DMS 273 (cell line): ENCODE data around the gene ANKH.
"Not testable (repeated sequence)": the region's sequence is repeated elsewhere in the genome, so short reads cannot be mapped to it uniquely, and the experiment has no call there.

Experiments used
- DNase-seq: peaks from one replicate; lab custom pipeline; 2025; ENCODE audit not compliant: unreplicated experiment; lab: John Stamatoyannopoulos, UW

Gene ANKH

DNA sequence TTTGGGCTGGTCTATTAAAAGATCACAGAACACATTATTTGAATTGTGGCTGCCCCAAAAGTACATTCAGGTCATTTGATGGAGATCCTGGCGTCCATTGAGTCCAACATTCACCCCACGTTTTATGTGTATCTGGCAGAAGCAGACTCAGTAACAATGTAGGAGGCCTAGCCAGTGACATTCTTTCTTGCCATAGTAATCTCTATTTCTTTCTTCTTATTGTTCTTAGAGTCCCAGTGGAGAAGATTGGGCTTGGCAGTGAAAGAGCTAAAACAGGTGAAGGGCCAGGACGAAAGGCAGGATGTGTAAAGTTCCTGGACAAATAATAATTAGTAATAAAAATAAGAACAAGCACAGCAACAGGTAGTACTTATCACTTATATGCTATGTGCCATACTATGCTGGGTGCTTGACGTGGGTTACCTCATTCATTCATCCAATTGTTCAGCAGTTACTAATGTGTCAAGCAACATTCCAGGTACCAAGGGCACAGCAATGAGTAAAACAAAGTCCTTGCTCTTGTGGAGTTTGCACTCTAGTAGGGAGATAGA is 12.6 kb upstream of the ANKH start:
- DNase-seq = no peak

DNA sequence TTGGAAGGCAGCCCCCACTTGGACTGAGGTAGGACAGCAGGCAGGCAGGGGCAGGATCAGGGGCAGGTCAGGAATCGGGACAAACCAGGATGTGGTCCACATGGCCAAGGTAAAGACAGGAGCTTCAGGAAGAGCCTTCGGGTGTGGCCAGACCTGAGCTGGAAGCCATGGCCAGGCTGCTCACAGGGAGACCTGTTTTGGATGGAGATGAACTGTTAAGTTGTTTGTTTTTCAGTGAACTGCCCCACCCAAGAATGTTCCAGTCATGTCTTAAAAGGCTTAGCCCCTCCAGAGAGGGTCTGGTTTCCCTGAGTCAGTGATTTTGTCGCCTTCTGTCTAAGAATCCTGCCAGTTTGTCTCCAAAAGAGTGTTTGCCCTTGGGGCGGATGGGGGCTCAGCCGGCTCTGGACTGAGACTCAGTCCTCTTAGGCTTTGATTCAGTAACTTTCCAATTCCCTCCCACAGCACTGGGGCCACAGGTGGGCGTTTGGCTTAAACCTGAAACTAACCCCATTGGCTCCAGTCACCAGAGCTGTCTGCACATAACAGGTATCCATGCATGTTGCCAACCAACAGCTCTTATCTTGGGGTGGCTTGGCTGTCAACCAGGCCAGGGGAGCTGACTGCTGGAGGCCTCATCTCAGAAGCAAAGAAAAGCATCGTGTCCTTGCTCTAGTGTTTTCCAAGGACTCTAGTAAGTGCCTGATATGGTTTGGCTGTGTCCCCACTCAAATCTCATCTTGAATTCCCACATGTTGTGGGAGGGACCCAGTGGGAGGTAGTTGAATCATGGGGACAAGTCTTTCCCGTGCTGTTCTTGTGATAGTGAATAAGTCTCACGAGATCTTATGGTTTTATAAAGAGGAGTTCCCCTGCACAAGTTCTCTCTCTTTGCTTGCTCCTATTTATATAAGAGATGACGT is 11.3 kb upstream of the ANKH start:
- DNase-seq = no peak

DNA sequence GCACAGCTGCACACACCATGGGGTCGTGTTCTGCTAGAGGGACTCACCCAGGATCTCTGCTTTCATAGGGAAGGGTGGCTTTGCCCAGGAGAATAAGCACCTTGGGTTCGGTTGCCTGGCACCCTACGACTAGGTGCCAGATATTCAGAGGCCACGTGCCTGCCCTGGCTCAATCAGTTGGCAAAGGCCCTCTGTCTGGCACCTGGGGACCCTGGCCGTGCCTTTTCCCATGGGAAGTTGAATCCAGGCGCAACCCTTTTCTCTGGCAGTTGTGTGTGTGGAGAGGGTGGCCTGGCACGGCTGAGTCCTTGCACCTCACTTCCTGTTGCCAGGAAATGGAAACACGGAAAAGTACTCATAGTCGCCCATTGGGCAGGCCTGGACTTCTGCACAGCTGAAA is 10.2 kb upstream of the ANKH start:
- DNase-seq = no peak

DNA sequence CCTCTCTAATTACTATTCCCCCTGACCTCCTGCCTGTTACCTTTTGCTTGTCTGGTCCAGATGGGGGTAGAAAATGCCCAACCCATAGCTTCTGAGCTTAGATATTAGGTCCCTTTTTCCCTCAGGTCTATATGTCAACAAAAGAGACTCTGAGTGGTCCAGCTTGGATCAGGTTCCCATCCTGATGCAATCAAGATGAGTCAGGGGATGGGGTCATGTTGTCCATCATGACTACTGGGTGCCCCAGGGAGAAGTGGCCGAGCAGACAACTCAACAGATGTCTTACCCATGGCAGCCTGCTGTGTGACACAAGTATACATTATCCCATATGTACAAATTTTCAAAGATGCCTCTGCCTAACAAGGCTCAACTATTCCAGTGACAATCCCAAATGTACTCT is 9.1 kb upstream of the ANKH start:
- DNase-seq = peak; percentile 37

DNA sequence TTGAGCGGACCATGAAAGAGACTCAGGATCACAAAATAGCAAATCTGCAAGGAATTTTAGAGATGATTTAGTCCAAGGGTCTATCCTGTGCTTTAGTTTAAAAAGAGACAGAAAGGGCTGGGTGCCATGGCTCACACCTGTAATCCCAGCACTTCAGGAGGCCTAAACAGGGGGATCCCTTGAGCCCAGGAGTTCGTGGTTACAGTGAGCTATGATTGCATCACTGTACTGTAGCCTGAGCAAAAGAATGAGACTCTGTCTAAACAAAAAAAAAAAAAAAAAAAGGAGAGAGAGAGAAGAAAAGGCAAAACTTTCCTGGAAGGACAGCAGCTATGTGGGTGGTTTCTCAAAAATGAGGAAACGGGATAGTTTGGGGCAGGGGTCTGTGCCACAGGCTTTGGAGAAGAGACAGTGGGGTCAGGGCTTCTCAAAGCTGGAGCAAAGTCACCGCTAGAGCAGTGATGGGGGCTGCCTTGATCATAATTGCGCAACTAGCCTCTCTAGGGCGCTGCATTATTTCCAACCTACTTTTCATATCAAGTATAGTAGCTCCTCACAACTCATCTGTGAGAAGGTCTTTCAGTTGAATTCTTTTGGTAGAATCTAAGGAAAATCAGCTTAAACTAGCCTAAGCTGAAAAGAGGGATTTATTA is 8.5 kb upstream of the ANKH start:
- DNase-seq = no peak

DNA sequence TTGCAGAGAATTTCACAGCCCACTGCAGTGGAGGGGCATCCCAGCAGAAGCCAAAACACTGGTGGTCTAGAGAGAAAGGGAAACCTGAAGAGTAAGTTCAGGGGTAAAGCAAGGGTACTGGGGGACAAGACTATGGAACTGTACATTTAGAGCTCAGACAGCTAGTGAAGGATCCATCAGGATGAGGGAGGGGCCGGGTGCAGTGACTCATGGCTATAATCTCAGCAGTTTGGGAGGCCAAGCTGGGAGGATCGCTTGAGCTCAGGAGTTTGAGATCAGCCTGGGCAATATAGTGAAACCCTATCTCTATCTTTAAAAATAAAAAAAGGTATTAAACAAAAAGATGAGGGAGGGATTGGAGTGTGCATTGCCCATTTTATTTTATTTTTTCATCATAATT is 7.8 kb upstream of the ANKH start:
- DNase-seq = no peak

DNA sequence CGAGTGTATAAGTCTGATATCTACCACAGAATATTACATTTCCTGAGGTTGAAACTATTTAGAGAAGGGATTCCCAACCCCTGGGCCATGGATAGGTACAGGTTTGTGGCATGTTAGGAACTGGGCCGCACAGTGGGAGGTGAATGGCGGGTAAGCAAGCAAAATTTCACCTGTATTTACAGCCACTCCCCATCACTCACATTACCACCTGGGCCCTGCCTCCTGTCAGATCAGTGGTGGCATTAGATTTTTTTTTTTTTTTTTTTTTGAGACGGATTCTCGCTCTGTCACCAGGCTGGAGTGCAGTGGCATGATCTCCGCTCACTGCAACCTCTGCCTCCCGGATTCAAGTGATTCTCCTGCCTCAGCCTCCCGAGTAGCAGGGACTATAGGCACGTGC is 6.6 kb upstream of the ANKH start:
- DNase-seq = not testable (repeated sequence)

DNA sequence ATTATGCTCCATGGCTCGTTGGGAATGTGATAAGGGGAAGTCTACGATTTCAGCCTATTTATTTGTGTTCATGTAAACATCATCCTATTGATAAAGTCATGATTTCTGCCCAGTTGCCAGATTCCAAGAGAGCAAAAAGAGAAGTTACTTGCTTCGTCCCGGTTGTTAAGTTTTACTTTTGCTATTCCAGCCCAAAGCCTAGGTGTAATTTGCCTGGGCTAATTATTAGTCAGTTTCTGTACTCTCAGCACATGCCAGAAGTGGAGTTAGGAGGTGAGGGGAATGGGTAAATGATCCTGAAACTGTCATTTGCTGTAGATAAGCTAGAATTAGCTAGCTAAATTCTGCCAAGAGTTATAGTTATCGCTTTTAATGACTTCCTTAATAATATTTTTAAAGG is 4.5 kb upstream of the ANKH start:
- DNase-seq = no peak

DNA sequence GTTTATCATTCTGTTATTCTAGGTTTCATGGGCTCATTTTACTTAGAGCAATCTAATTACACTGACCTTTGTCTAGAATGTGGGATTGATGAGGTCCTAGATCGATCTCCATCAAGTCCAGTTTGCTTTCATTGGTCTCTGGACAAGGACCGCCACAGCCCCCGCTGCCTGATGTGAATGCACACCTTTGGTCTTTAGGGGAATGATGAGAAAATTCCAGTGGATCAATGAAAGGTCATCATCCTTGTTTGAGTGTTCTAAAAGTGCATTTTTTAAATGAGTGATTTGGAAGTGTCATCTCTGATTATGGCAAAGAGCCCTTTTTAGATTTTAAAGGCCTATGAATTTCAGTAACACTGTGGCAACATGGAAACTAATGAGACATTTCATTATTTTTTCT is 2.2 kb upstream of the ANKH start:
- no peak for DNase-seq

DNA sequence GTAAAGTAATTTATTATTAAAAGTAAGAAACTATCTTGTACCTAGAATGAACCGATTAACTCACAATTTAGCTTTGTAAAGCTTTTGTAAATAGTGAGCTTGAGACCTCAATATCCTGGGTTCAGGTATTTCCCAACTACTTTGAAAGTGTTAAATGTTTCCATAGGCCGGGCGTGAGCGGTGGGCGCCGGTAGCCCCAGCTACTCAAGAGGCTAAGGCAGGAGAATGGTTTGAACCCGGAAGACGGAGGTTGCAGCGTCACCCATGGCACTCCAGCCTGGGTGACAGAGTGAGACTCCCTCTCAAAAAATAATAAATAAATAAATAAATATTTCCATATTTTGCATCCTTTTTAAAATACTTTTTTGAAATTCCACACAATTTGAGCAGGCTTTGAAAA is 1.5 kb upstream of the ANKH start:
- no peak for DNase-seq

DNA sequence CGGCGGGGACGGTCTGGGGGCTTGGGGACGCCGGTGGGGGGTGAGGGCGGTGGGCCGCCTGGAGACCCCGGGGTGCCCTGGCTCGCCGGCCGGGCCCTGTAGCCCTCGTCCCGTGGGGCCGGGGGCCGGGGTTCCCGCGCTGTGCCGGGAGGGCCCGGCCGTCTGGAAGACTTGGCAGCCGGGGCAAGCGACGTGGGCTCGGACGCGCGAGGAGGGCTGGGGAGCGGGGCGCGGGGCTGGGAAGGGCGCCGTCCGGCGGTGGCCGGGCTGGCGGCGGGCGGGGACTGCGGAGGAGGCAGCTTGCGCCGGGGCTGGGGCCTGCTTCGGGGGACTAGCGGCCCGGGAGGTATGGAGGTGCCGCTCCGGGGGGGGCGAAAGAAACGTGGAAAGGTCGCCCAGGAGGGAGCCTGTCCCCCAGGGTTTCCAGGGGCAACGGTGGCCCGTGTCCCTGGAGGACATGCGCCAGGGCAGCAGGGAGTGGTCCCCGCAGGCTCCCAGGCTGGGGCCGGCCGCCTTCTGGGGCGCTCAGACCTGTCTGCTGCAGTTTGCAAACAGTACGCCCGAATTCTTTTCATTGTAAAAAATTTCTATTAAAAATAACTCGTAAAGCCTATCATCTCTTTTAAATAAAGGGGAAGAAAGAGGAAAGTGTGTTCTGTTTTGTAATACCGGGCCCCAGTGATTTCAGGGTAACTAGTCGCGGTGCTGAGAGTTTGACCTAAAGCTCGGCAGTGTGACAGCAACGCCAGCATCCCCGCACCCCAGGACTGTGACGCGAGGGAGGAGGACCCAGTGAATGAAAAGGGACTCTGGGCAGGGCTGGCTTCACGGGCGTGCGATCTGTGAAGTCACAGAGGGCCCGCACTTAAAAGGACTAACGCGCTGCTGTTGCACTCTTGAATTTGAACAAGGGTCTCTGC is 752 bp upstream of the ANKH start:
- peak; percentile 81 for DNase-seq

DNA sequence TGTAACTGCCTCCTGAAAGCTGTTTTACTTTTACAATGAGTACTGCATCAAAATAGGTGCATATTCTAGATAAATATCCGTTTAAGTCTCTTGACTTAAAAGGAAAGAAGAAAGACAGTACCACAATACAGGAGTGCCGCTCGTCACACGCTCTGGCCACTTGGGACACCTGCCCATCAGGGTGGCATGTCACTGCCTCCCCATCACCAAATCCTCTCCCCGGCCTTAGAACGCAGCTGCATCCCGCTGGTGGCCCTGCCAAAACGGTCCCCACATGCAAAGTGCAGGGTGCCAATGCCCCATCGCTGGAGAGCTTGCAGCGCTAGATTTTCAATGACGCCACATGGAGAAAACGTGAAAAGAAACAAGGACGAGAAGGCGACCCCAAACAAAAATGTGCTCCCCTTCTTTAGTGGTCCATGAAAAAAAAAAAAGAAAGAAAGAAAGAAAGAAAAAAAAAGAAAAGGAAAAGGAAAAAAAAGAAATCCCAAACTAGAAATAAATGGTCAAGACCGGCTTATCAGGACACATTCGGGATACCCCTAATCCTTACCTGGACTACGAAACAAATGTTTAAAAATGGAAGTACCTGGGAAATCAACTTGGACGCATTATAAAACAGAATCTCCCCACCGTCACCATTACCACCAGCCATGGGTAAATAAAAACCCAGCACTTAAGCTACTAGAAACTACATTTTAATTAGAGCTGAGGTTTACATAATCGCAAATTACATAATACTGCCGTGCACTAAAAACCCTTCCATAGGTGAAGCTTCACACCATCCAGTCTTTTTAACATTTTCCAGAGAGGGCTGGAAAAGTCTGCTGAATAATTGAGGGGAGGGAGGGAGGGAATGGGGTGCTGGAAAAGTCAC is 1.0 kb downstream of the ANKH start:
- peak; percentile 71 for DNase-seq

DNA sequence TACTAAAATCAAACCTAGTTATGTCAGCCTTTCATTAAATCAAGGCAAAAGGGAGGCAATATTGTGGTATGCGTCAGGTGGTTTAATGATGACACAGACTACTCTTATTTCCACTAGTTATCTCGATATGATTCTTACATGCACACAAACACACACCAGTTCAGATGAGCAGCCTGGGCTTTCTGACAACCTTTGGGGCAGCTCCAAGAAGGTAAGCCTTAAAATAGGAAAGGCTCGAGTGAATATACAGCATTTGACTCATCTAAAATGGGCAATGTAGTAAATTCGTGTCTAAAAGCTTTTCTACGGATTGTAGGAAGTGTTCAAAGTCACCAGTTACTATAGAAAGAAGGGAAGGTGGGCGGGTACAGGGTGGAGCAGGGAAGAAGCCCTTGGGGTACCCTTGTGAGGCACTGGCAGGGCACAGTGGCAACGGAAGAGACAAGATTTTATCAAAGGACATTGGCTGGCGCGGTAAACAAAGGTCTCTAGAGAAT is 1.9 kb downstream of the ANKH start:
- DNase-seq = peak; percentile 50

DNA sequence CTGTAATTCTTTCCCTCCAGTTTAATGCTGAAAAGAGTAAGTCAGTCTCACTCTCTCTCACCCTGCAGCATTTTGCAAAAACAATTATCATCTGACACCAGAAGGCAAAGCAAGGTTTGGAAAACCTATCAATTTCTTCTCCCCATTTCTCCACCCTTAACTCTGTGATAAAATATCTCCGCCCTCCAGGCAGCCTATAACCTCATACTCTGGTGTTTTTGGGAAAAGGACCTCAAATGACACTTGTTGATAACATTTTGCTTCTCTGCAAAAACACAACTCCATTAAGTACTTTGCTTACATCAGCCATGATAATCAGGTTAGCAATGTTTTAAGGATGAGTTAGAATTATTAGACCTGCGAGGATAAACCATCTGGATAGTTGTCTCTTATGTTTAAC is 2.3 kb downstream of the ANKH start:
- no peak for DNase-seq

DNA sequence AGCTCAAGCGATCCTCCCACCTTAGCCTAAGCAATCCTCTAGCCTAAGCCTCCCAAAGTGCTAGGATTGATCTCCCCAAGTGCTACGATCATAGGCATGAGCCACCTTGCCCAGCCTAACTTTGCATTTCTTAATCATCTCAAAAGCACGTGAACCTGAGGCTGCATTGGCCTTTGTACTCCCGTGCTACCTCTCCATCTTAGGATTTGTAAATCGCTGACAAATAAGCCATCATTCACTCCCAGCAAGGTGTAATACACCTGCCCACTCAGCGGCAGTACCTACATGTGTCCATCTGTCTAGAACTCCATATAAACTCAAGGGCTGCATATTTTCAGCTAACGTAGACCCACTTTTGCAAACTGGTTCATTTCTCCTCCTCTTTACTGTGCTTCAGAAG is 2.8 kb downstream of the ANKH start:
- DNase-seq = no peak

DNA sequence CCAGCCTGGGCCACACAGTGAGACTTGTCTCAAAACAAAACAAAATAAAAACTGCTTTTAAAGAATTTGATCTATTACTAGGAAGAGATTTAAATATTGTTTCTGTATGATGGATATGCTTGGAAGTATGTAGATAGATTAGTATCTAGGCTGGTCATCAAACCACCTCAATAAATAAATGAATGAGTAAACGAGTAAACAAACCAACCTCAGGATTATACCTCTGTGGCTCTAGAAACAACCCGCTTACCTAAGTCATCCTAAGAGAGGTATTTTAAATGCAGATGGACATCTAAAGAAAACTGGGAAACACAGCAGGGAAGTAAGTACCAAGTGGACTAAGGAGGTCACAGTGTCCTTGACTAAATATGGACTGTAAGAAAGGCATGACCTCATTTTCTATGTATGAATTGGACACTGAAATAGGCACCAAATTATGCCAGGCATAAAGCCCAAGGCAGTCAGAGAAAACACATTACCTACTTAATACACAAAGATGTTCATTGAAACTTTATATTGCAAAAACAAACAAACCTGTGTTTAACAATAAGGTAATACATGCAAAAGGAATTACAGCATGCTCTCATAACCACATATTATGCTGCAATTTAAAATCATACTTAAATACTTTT is 7.3 kb downstream of the ANKH start:
- no peak for DNase-seq

DNA sequence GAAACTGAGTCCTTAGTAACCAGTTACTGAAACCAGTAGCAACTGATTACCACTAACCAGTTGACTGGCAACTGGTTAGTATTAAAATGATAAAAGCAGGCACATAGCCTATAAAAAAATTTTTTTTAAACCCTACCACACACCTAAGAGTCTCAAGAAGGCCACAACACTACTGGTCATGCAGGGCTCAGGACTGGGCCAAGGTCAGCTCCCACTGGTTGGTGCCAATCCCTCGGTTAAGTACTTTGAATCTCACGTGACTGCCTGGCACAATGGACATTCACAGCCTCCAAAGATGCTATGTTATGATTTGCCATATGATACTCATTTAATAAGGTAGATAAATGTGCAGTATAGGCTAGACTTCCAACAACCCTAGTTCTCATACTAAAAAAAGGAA is 8.5 kb downstream of the ANKH start:
- no peak for DNase-seq

DNA sequence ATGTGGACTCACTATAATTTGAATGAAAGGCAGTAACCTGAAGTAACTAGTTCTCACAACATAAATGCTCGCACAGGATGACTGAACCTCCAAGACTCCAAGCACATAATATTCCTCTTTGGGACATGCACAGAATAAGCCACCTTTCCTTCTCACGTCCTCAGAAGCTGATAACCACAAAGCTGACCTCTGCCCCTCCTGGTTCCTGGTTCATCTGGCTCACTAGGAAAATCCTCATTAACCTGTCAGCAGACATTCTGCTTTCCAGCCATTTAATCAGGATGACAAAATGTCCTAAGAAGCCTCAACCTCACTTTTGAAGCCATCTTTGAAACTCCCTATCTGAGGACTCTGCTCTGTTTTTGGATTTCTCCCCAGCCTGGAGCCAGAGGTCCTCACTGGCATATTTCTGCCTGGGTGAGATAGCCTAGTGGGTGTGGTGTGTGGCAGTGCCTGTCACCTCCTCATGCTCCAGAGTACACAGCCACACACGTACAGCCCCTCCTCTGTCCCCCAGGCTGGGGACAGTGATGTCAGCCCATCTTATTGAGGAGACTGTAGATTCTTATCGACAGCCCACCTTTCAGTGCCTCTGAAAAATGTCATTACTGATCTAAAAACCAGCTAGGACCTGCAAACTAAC is 10.3 kb downstream of the ANKH start:
- DNase-seq = no peak

DNA sequence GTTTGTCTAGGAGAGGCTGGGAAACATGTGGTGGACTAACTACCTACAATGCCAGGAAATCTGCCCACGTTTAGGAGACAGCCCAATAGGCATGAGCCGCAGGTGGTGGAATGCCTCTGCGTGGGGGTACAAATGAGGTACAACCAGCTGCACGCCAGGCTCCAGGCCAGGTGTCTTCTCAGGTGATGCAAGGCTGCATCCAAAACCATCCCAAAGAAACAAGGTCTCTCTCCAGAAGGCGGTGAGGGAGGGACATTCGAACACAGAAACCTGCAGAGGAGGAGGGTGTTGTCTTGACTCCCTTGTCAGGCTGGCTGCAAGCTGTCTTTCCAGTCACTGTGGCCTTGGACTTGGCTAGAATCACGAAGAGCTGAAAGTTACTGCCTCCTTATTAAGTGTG is 11.6 kb downstream of the ANKH start:
- no peak for DNase-seq
